Activated CD4-positive, CD25-positive, alpha-beta regulatory T cell treated with anti-CD3 and anti-CD28 coated beads, Interleukin-2, amount 50 U/mL, for 24 hours (primary cell): Measurements from ENCODE around the gene SDR9C7.
"Not testable (repeated sequence)": the region's sequence is repeated elsewhere in the genome, so short reads cannot be mapped to it uniquely, and the experiment has no call there.

Experiments used
- ATAC-seq, 2 donors: fragments of 150-1000 bp; cut with Tn5 transposase; one replicate each; pipeline ENCODE4 v1.10.0; 2021; ENCODE audit warnings: mild to moderate bottlenecking in 1 of 2, moderate library complexity in 1 of 2

Gene SDR9C7

GRCh38 chr12:56914256-56914655 lies 20.0 kb downstream of the SDR9C7 start:
- ATAC-seq = no peak

DNA sequence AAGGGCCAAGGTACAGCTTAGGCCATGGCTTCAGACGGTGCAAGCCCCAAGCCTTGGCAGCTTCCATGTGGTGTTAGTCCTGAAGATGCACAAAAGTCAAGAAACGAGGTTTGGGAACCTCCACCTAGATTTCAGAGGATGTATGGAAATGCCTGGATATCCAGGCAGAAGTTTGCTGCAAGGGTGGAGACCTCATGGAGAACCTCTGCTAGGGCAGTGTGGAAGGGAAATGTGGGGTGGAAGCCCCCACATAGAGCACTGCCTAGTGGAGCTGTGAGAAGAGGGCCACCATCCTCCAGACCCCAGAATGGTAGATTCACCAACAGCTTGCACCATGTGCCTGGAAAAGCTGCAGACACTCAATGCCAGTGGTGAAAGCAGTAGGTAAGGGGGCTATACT lies 24.8 kb downstream of the SDR9C7 start:
- not testable (repeated sequence) for ATAC-seq

DNA sequence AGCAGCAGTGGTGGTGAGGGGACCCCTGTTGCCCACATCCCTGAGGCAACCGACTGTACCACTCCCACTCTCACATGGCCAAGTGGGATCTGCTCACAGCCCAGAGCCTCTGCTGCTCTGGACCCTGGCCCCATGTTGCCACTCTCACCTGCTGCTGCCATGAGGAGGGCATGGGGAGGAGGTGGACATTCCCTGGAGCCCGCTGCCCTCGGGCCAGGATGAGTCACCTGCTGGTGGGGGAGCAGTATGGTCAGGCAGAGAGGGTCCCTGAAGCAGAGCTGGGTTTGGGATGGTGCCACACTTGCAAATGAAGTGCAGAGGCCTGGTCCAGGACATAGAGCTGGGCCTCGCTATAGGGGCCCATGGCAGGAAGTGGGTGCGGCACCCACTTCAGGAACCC lies 26.1 kb downstream of the SDR9C7 start:
- ATAC-seq = no peak

DNA sequence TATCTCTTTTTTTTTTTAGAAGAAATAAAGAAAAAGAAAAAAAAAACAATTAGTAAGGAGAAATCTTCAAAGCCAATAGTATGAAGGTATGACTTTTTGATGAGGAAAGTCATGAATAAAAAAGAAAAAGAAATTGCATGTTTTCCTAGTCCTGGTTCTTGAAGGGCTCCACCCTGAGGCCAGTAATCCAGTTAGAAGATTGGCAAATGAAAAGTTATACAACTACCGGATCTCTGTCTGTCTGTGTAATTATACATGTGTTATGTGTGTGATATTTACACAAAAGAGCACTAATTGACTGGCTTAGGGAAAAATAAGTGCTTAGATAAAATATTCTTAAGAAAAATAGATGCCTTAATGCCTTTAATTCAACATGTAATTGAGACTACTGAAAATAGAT lies 28.4 kb downstream of the SDR9C7 start:
- no peak for ATAC-seq

DNA sequence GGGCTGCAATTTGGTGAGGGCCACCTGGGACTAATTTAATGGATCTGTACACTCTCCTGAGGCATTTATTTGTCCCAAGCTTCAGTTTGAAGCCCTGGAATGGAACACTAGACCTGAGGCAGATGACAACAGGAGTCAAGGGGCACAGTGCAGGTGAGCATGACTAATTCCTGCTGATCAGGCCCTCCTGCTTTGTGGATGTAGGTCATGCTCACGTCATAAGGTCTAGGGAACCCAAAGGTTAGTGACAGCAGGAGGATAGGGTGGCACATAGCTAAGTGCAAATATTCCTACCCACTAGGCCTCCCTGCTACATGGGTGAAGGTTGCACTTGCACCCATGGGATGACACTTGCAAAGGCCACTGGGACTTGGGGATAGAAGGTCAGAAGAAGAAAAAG lies 30.8 kb downstream of the SDR9C7 start:
- ATAC-seq = no peak

DNA sequence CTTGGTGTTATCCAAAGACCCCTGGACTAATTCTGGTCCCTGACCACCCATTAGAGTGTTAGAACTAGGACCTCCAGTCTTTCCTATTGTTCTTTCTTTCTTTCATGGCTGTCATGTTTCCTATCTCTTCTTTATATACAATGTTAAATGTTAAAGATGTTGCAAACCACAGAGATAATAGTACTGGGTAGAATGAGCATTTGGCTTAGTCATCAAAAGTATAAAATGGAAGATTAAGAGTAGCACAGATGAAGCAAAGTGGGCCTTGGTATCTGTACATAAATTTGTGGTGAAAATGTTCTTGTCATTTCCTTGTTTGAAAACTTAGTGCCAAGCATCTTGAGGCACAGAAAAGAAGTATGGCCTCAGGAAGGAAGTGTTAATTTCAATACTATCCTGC lies 32.9 kb downstream of the SDR9C7 start:
- ATAC-seq = not testable (repeated sequence)

DNA sequence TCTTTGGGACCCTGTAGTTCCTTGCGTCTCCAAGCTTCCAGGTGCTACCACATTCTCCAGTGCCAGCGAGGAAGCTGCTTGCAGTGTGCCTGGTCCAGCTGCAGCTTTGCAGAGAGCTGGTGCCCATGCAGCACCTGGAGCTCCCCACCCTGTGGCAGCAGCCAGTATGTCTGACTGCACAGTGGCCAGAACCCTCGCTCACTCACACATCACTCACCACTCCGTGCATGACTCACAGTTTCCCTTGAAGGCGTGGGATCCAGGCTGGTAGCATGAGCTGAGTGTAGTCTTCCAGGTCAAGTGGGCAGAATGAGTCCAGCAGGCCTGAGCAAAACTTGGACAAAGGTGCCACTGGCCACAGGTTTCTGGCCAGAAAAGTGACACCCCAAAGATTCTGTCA lies 33.6 kb downstream of the SDR9C7 start:
- ATAC-seq = no peak

- no peak for ATAC-seq
Measured at GRCh38 chr12:56898938-56899337, 35.3 kb downstream of the SDR9C7 start.

DNA sequence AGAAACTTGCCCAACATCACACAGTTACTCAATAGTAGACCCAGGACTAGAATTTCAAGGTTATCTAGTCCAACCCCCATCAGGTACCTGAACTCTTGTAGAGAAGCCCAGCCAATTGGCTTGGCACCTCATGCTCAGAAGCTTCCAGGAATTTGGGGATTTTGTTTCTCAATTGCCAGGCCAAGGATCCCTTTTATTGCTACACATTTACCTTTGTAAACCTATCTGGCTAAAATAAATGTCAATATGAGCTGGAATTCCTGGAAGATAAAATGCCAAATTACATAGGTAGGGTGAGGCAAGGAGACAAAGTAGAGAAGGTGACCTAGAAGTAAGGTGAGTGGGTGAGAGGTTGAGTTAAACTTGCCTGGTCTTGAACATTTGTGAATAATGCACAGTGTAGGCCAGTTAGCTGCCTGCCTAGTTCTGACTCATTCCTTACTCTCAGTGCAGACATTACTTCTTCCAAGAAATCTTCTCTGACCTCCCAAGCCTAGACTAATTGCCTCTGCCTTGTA lies 36.3 kb downstream of the SDR9C7 start:
- no peak for ATAC-seq

DNA sequence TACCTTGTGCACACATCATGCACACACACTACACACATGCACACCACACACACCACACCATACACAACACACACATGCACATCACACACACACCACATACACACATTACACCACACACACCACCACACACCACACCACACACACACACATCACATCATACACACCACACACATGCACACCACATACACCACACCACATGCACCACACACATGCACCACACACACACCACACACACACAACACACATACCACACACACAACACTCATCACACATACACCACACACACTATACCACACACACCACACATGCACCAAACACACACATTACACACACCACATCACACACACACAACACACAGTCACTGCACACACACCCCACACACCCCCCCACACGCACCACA lies 38.1 kb downstream of the SDR9C7 start:
- ATAC-seq = no peak

GRCh38 chr12:56894698-56895368 lies 39.4 kb downstream of the SDR9C7 start:
- ATAC-seq = no peak

- ATAC-seq = not testable (repeated sequence)
Measured at GRCh38 chr12:56891885-56892284, 42.3 kb downstream of the SDR9C7 start.

DNA sequence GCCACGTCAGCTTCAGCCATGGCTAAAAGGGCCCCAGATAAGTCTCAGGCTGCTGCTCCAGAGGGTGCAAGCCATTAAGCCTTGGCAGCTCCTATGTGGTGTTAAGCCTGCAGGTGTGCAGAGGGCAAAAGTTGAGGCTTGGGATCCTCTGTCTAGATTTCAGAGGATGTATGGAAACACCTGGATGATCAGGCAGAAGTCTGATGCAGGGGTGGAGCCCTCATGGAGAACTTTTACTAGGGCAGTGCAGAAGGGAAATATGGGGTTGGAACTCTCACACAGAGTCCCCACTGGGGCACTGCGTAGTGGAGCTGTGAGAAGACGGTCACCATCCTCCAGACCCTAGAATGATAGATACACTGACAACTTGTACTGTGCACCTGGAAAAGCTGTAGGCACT lies 47.9 kb downstream of the SDR9C7 start:
- ATAC-seq = no peak

DNA sequence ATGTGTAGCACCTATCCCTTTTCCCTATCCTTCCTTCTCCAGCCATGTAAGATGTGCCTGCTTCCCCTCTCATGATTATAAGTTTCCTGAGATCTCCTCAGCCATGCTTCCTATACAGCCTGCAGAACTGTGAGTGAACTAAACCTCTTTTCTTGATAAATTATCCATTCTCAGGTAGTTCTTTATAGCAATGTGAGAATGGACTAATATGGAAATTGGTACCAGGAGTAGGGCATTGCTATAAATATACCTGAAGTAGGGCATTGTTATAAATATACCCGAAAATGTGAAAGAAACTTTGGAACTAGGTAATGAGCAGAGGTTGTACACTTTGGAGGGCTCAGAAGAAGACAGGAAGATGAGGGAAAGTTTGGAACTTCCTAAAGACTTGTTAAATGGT lies 48.9 kb downstream of the SDR9C7 start:
- no peak for ATAC-seq

GRCh38 chr12:56884421-56884820 lies 49.8 kb downstream of the SDR9C7 start:
- no peak for ATAC-seq

- not testable (repeated sequence) for ATAC-seq
Measured at GRCh38 chr12:56882407-56882806, 51.8 kb downstream of the SDR9C7 start.

- no peak for ATAC-seq
Measured at GRCh38 chr12:56880125-56880992, 53.8 kb downstream of the SDR9C7 start.

DNA sequence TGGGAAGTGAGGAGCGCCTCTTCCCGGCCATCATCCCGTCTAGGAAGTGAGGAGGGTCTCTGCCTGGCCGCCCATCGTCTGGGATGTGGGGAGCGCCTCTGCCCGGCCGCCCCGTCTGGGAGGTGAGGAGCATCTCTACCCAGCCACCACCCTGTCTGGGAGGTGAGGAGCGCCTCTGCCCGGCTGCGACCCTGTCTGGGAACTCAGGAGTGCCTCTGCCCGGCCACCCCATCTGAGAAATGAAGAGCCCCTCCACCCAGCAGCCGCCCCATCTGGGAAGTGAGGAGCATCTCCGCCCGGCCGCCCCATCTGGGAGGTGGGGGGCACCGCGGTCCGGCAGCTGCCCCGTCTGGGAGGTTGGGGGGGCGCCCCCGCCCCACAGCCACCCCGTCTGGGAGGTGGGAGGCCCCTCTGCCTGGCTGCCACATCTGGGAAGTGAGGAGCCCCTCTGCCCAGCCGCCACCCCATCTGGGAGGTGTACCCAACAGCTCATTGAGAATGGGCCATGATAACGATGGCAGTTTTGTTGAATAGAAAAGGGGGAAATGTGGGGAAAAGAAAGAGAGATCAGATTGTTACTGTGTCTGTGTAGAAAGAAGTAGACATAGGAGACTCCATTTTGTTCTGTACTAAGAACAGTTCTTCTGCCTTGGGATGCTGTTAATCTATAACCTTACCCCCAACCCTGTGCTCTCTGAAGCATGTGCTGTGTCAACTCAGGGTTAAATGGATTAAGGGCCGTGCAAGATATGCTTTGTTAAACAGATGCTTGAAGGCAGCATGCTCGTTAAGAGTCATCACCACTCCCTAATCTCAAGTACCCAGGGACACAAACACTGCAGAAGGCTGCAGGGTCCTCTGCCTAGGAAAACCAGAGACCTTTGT lies 54.7 kb downstream of the SDR9C7 start:
- not testable (repeated sequence) for ATAC-seq

GRCh38 chr12:56878010-56878339 lies 56.2 kb downstream of the SDR9C7 start:
- ATAC-seq = no peak

DNA sequence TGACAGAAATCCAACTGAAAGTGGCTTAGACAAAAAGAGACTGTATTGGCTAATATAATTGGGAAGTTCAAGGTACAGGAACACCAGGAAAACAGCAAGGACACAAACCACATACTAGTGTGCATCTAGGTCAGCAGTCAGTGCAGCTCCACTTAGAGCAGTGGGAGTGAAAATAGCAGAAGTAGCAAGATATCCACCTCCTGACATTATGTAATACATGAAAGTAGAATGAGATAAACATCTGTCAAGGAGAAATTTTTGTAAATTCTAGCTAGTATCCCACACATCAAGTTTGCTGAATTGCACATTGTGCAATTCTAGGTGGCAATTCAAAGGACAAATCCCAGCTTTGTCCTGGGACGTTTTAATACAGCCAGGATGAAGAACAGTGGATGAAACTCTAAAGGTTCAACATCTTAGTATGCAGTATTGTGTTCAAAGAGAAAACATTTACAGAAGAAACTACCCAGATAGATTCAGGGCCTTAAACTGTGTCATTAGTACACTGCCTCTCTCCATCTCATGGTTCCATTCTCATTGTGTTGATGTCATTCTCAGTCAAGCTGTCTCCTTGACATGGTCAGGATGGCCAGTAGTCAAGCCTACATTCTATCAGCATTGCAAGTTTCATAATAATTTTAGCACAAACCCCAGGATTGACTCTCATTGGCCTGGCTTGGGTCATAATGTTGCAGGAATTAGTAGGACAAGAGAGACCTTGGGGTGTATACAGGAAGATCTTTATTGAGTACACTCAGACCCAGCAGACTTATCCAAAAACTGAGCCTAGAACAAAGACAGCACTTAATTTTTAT lies 56.8 kb downstream of the SDR9C7 start:
- no peak for ATAC-seq

DNA sequence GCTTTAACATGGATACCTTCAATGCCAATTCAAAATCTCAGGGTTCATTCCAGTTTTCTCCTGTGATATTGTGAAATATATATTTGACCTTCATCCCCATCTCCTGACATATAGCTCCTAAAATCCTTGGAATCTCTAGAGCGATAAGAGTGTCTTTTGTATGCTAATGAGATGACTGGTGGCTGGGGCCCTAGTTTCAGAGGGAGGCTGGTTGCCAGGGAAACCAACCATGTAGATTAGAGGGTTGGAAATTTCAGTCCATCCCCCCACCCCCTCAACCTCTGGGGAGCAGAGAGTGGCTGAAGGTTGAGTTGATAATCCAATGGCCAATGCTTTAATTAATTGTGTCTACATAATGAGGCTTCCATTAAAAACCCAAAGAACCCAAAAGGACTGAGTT lies 59.4 kb downstream of the SDR9C7 start:
- no peak for ATAC-seq

GRCh38 chr12:56873382-56873781 lies 60.8 kb downstream of the SDR9C7 start:
- no peak for ATAC-seq
